Measurements from ENCODE around the gene MOB1B.

DNA sequence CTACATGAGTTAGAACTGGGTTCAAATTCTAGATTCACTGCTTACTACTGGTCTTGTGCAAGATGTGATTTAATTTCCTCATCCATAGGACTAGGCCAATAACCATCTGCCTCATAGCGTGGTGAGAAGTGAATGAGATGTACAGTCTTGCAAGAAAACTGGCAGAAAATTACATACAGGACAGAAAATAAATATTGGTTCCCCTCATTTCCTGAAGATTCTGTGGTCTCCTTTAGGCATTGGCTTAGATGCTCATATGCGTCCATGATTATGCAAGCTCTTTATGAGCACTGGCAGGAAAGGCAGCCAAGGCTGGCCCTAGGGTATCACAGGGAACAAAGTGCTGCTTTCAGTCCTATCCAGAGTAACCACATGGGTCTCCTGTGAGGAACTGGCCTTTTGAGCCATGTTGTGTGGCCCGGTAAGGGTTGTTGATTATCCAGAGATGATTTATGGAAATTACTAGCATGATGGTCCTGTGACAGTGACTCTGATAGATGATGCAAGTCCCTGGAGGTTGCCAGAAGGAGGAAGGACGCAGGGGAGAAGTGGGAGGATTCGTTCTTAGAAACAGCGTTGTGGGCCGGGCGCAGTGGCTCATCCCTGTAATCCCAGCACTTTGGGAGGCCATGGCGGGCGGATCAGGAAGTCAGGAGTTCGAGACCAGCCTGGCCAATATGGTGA lies 9.9 kb upstream of the MOB1B start:
- TF ChIP-seq POLR2A (IDR thresholded peaks at IDR 0.05; ENCODE audit: low read depth, low read length), result no peak
- no peak for TF ChIP-seq TAF1 (IDR thresholded peaks at IDR 0.05; ENCODE audit: borderline replicate concordance, low read depth, low read length)
- TF ChIP-seq POLR2AphosphoS5 (IDR thresholded peaks at IDR 0.05; ENCODE audit: low read depth, low read length), result no peak
